A549 (cell line): ENCODE results near the gene TSC22D3. TPM values are rescaled to one million over a fixed set of nuclear protein-coding genes. Genes with fewer than 3 reads are reported as not detected.

Experiments
- ATAC-seq, 2 experiments: fragments of 200-7000 bp in 1 of 2; fragments of >200 bp in 1 of 2; cut with Nextera tagmentation in 1 of 2; cut with Tn5 transposase in 1 of 2; 3 replicates each; pipeline versions ENCODE4 v1.8.0 to v1.9.1; 2018 to 2020; ENCODE audit warnings: mild to moderate bottlenecking in 1 of 2, moderate library complexity in 1 of 2
- CTCF ChIA-PET: fragments of 300-600 bp; sonication (Branson Sonifier 250); formaldehyde crosslinking; extraction: SDS; loops from one replicate; lab custom pipeline; 2021; ENCODE audit warnings: antibody characterized with exemption, inconsistent platforms; lab: Yijun Ruan, JAX
- POLR2A ChIA-PET: fragments of 350-600 bp; formaldehyde crosslinking; extraction: SDS; loops from one replicate; lab custom pipeline; 2021; ENCODE audit warnings: antibody characterized with exemption, inconsistent platforms; lab: Yijun Ruan, JAX
- DNase-seq, 2 experiments: peaks; one replicate each; pipeline versions ENCODE4 v3.0.0 to v3.0.0-alpha.2; 2011 to 2016; ENCODE audit warnings: low read depth in 1 of 2, low spot score in 1 of 2
- FAIRE-seq: peaks from 2 replicates; lab custom pipeline; 2011; peaks lifted over from hg19 to GRCh38; lab: Jason Lieb, UNC
- H3K27ac ChIP-seq, 2 experiments: fragments of >200 bp; sonication (Bioruptor Twin); formaldehyde crosslinking; 3 replicates each; pipeline ENCODE4 v1.5.1; 2016 to 2017
- H3K4me1 ChIP-seq: fragments of >200 bp; sonication (Bioruptor Twin); formaldehyde crosslinking; 3 replicates; pipeline ENCODE4 v1.6.1; 2016
- H3K4me2 ChIP-seq: fragments of >200 bp; sonication (Bioruptor Twin); formaldehyde crosslinking; 3 replicates; pipeline ENCODE4 v1.6.1; 2016
- H3K4me3 ChIP-seq: fragments of >200 bp; sonication (Bioruptor Twin); formaldehyde crosslinking; 3 replicates; pipeline ENCODE4 v1.5.1; 2016
- H3K9me3 ChIP-seq: fragments of >200 bp; sonication (Bioruptor Twin); formaldehyde crosslinking; 3 replicates; pipeline ENCODE4 v1.6.1; 2016
- BHLHE40 ChIP-seq: IDR thresholded peaks from 2 replicates; pipeline ENCODE4 v1.6.1; 2012; ENCODE audit warnings: low read depth, low read length, inconsistent platforms
- FOSL2 ChIP-seq, 2 experiments: fragments of 450-650 bp in 1 of 2; fragments of >200 bp in 1 of 2; sonication (Bioruptor Twin) in 1 of 2; formaldehyde crosslinking; IDR thresholded peaks; 2 replicates each; pipeline versions ENCODE4 v1.5.0 to v1.6.1; 2016 to 2020; ENCODE audit warnings: mild to moderate bottlenecking in 1 of 2, moderate library complexity in 1 of 2
- FOXS1 ChIP-seq: fragments of 250-450 bp; sonication (Bioruptor Pico); IDR thresholded peaks from 2 replicates; pipeline ENCODE4 v1.5.0; 2020; ENCODE audit warnings: mild to moderate bottlenecking, moderate library complexity
- GATA3 ChIP-seq: IDR thresholded peaks from 2 replicates; pipeline ENCODE4 v1.6.1; 2012; ENCODE audit warnings: borderline replicate concordance
- HDAC2 ChIP-seq: fragments of 200-600 bp; sonication (generic); IDR thresholded peaks from 2 replicates; pipeline ENCODE4 v1.6.1; 2016
- HEYL ChIP-seq: fragments of 250-450 bp; sonication (Bioruptor Pico); IDR thresholded peaks from 2 replicates; pipeline ENCODE4 v1.8.0; 2021; ENCODE audit warnings: mild to moderate bottlenecking, moderate library complexity
- HOXA7 ChIP-seq: fragments of 250-450 bp; sonication (Bioruptor Pico); IDR thresholded peaks from 2 replicates; pipeline ENCODE4 v1.5.0; 2020; ENCODE audit warnings: mild to moderate bottlenecking, moderate library complexity
- HOXB13 ChIP-seq: fragments of 250-450 bp; sonication (Bioruptor Pico); IDR thresholded peaks from 2 replicates; pipeline ENCODE4 v1.5.0; 2020; ENCODE audit warnings: low read depth, mild to moderate bottlenecking, moderate library complexity
- HOXB5 ChIP-seq: fragments of 250-450 bp; sonication (Bioruptor Pico); IDR thresholded peaks from 2 replicates; pipeline ENCODE4 v1.5.0; 2020; ENCODE audit warnings: mild to moderate bottlenecking, moderate library complexity
- JUN ChIP-seq, 2 experiments: fragments of >200 bp; sonication (Bioruptor Twin); formaldehyde crosslinking; IDR thresholded peaks; 2 replicates in 1 of 2; 3 replicates in 1 of 2; pipeline ENCODE4 v1.6.1; 2016 to 2017
- KDM5A ChIP-seq: fragments of 200-600 bp; sonication (generic); IDR thresholded peaks from 2 replicates; pipeline ENCODE4 v1.6.1; 2016; ENCODE audit warnings: antibody characterized with exemption, mild to moderate bottlenecking
- MYC ChIP-seq: IDR thresholded peaks from 2 replicates; pipeline ENCODE4 v1.6.1; 2012; ENCODE audit warnings: mild to moderate bottlenecking, inconsistent platforms, low read length, improper control_type of control experiment, borderline replicate concordance
- NFE2L2 ChIP-seq: fragments of 150-350 bp; conservative IDR thresholded peaks from 2 replicates; pipeline ENCODE4 v1.6.1; 2014; ENCODE audit warnings: low read length
- NR3C1 ChIP-seq: fragments of >200 bp; sonication (Bioruptor Twin); formaldehyde crosslinking; IDR thresholded peaks from 3 replicates; pipeline ENCODE4 v1.6.1; 2017
- PHF8 ChIP-seq: fragments of 200-600 bp; sonication (generic); IDR thresholded peaks from 2 replicates; pipeline ENCODE4 v1.6.1; 2016; ENCODE audit warnings: low read depth, mild to moderate bottlenecking, antibody characterized with exemption, moderate library complexity, borderline replicate concordance
- POLR2A ChIP-seq: IDR thresholded peaks from 2 replicates; pipeline ENCODE4 v1.6.1; 2012; ENCODE audit warnings: mild to moderate bottlenecking, low read length
- POLR2AphosphoS2 ChIP-seq: conservative IDR thresholded peaks from 2 replicates; pipeline ENCODE4 v1.6.1; 2012; ENCODE audit warnings: low read length, improper control_type of control experiment, inconsistent platforms
- RARB ChIP-seq: fragments of 250-450 bp; sonication (Bioruptor Pico); IDR thresholded peaks from 2 replicates; pipeline ENCODE4 v1.8.0; 2021; ENCODE audit warnings: mild to moderate bottlenecking, moderate library complexity
- RFX5 ChIP-seq: fragments of 450-650 bp; IDR thresholded peaks from 2 replicates; pipeline ENCODE4 v1.7.1; 2014; ENCODE audit warnings: antibody characterized with exemption, mild to moderate bottlenecking, moderate library complexity
- TFCP2L1 ChIP-seq: fragments of 250-450 bp; sonication (Bioruptor Pico); IDR thresholded peaks from 2 replicates; pipeline ENCODE4 v1.5.0; 2021; ENCODE audit warnings: mild to moderate bottlenecking
- ZC3H11A ChIP-seq: fragments of 450-650 bp; IDR thresholded peaks from 2 replicates; pipeline ENCODE4 v1.6.1; 2014; ENCODE audit warnings: antibody characterized with exemption, mild to moderate bottlenecking
- ZNF302 ChIP-seq: fragments of 250-450 bp; sonication (Bioruptor Pico); IDR thresholded peaks from 2 replicates; pipeline ENCODE4 v1.9.0; 2021; ENCODE audit warnings: inconsistent platforms, mild to moderate bottlenecking, moderate library complexity
- ZSCAN20 ChIP-seq: fragments of 250-450 bp; sonication (Bioruptor Pico); IDR thresholded peaks from 2 replicates; pipeline ENCODE4 v1.8.0; 2022; ENCODE audit warnings: mild to moderate bottlenecking, moderate library complexity
- WGBS: methylation state at CpG from one replicate; pipeline ENCODE4 v1.1.6; 2017; ENCODE audit errors: missing lambda C conversion rate; 5-methylcytosine and 5-hydroxymethylcytosine counted together
- polyA plus RNA-seq, 4 experiments: library from polyadenylated mRNA; depleted of rRNA in 3 of 4; stranded (reverse); fragments of >200 nt; fragmentation: RNase III in 1 of 4; extraction: RNeasy Plus Mini Kit Qiagen cat#74134 plus additional on column Dnase treatment in 1 of 4; gene quantifications; 2 replicates in 3 of 4; 3 replicates in 1 of 4; pipeline ENCODE4 v1.2.3, GENCODE V29; 2011 to 2017
- TF ChIP-seq, protein P1 (sequence below): fragments of 150-350 bp; IDR thresholded peaks from 2 replicates; pipeline ENCODE4 v1.6.1; 2014; ENCODE audit warnings: low read depth, mild to moderate bottlenecking, low read length
- TF ChIP-seq, protein P2 (sequence below): fragments of 250-450 bp; sonication (Bioruptor Pico); IDR thresholded peaks from 2 replicates; pipeline ENCODE4 v1.5.0; 2020; ENCODE audit warnings: low read depth, mild to moderate bottlenecking, moderate library complexity
- TF ChIP-seq, protein P3 (sequence below): fragments of 250-450 bp; sonication (Bioruptor Pico); IDR thresholded peaks from 2 replicates; pipeline ENCODE4 v1.5.0; 2021; ENCODE audit warnings: mild to moderate bottlenecking, moderate library complexity, borderline replicate concordance

The TSC22D3 gene
- polyA plus RNA-seq, 2 of the 4 experiments (the other 2 are of a cell fraction): 12.2 to 65.4 TPM

DNA sequence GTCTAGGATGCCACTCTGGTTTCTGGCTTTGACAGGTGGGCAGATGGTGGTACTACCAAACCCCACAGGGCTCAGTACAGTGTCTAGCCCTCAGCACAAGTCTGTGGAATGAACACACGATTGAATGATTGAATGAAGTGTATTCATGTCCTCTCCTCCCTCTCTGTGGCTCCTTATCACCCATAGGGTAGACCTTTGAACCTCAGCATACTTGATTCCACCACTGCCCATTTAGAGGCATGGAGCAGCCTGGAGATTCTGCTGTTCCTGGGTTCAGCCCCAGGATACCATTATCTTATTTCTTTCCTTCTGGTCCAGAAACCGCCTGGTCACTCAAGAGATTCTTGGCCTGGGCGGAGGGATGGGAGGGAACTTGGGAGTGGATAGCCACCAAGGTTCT lies 93.3 kb downstream of the TSC22D3 start:
- CTCF ChIA-PET: interaction anchor here (0.7 to 2.4 kb wide), 2 partner anchors 9 to 470 kb away, joined by 3 to 12 read pairs; no protein-coding TSS in a partner anchor
- no peak for TF ChIP-seq KDM5A
- no peak for TF ChIP-seq ZC3H11A
- TF ChIP-seq HEYL (CRISPR knock-in tag): no peak
- TF ChIP-seq, protein P1, sequence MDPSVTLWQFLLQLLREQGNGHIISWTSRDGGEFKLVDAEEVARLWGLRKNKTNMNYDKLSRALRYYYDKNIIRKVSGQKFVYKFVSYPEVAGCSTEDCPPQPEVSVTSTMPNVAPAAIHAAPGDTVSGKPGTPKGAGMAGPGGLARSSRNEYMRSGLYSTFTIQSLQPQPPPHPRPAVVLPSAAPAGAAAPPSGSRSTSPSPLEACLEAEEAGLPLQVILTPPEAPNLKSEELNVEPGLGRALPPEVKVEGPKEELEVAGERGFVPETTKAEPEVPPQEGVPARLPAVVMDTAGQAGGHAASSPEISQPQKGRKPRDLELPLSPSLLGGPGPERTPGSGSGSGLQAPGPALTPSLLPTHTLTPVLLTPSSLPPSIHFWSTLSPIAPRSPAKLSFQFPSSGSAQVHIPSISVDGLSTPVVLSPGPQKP: no peak
- TF ChIP-seq RFX5: no peak
- TF ChIP-seq HOXB5: no peak
- TF ChIP-seq, protein P2, sequence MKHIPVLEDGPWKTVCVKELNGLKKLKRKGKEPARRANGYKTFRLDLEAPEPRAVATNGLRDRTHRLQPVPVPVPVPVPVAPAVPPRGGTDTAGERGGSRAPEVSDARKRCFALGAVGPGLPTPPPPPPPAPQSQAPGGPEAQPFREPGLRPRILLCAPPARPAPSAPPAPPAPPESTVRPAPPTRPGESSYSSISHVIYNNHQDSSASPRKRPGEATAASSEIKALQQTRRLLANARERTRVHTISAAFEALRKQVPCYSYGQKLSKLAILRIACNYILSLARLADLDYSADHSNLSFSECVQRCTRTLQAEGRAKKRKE (CRISPR knock-in tag): no peak
- TF ChIP-seq RARB (CRISPR knock-in tag): no peak
- TF ChIP-seq BHLHE40: no peak
- TF ChIP-seq MYC: no peak
- TF ChIP-seq PHF8: no peak
- TF ChIP-seq, protein P3, sequence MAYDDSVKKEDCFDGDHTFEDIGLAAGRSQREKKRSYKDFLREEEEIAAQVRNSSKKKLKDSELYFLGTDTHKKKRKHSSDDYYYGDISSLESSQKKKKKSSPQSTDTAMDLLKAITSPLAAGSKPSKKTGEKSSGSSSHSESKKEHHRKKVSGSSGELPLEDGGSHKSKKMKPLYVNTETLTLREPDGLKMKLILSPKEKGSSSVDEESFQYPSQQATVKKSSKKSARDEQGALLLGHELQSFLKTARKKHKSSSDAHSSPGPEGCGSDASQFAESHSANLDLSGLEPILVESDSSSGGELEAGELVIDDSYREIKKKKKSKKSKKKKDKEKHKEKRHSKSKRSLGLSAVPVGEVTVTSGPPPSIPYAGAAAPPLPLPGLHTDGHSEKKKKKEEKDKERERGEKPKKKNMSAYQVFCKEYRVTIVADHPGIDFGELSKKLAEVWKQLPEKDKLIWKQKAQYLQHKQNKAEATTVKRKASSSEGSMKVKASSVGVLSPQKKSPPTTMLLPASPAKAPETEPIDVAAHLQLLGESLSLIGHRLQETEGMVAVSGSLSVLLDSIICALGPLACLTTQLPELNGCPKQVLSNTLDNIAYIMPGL (CRISPR knock-in tag): no peak
- no peak for TF ChIP-seq FOSL2 (IDR thresholded peaks at IDR 0.05)
- no peak for TF ChIP-seq FOSL2 (CRISPR knock-in tag; IDR thresholded peaks at IDR 0.05)
- TF ChIP-seq POLR2AphosphoS2: no peak
- TF ChIP-seq ZNF302: no peak
- no peak for TF ChIP-seq TFCP2L1 (CRISPR knock-in tag)
- no peak for TF ChIP-seq ZSCAN20 (CRISPR knock-in tag)
- no peak for TF ChIP-seq HOXA7 (CRISPR knock-in tag)
- TF ChIP-seq, all 56 proteins: peak for 0

DNA sequence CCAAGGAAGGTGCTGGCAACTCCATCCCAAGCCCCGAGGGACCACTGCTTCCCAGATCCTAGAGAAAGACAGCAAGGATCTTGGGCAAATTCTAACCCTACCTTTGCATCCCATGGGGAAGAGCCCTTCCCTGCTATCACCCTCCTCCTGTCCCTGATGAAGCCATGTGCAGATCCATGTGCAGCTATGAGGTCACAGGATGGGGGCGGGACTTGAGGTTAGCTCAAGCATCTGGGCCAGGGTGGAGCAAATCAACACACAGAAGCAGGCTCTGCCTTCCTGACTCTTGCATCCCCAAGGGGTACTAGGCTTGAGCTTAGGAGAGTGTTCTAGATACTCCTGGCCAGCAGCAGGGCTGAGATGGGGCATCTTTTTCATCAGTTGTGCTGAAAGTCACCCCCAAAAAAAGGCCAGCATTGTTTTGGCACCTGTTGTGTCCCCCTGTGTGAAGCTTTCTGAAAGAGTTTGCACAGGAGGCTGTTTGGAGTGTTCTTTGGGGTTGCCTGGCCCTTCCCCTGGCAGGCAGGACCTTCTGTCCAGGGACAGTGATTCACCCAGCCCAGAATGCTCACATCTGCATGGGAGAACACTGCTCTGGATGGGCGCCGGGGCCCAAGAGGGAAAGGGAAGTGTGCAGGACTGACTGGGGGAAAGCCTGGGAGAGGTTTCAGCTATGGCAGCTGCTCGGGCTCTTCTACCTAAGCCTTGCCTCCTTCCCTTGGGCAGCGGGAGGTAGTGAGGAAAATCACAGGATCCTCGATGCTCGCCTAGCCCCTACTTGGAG lies 96.4 kb downstream of the TSC22D3 start:
- ChIA-PET POLR2A (no interaction called here), CTCF (interaction anchor here (1.2 to 2.5 kb wide), 4 partner anchors 19 to 147 kb away, joined by 3 to 13 read pairs (median 8); partner anchors contain the start of genes MID2, NCBP2L and TSC22D3)
- FAIRE-seq: no peak
- Histone ChIP-seq H3K9me3 (no peaks in the 10 kb centered on the region), H3K4me3 (no peak overlapping the region), H3K4me1 (peaks cover 25% of the 10 kb centered on the region), H3K27ac (peak overlapping the region in 1 of 2 experiments; percentile 85; a peak in 1 of 6 replicates), H3K4me2 (no peak overlapping the region)
- WGBS: 81% methylated on average over 4 of the region's 8 CpGs
- TF ChIP-seq, protein P3 (CRISPR knock-in tag): no peak
- TF ChIP-seq NR3C1: no peak
- no peak for TF ChIP-seq HDAC2
- no peak for TF ChIP-seq TFCP2L1 (CRISPR knock-in tag)
- TF ChIP-seq BHLHE40: no peak
- no peak for TF ChIP-seq POLR2A
- TF ChIP-seq JUN (IDR thresholded peaks at IDR 0.05): no peak
- TF ChIP-seq GATA3: no peak
- no peak for TF ChIP-seq HOXB13
- TF ChIP-seq RARB (CRISPR knock-in tag): no peak
- TF ChIP-seq HEYL (CRISPR knock-in tag): no peak
- no peak for TF ChIP-seq FOXS1 (CRISPR knock-in tag)
- TF ChIP-seq NFE2L2: no peak
- TF ChIP-seq KDM5A: no peak
- no peak for ATAC-seq
- peak in 1 of 2 experiments; percentile 24 for DNase-seq

More for the DNA sequence above, 93.3 kb downstream of the TSC22D3 start:
- FAIRE-seq (no peak), DNase-seq (no peak), ATAC-seq (no peak)
- 68% methylated on average over 3 of the region's 3 CpGs for WGBS
- Histone ChIP-seq H3K9me3 (no peaks in the 10 kb centered on the region), H3K4me3 (no peak overlapping the region), H3K4me1 (peaks cover 6% of the 10 kb centered on the region), H3K4me2 (no peak overlapping the region), H3K27ac (peak overlapping the region in 1 of 2 experiments; percentile 21; a peak in 1 of 6 replicates)
- POLR2A ChIA-PET: no interaction called here
